Heart left ventricle (tissue), 16 donors: ENCODE results near the gene CBLB. TPM values are rescaled to one million over a fixed set of nuclear protein-coding genes. Genes with fewer than 3 reads are reported as not detected.
"Not testable (repeated sequence)": the region's sequence is repeated elsewhere in the genome, so short reads cannot be mapped to it uniquely, and the experiment has no call there.

Source experiments
- ATAC-seq, 4 donors: fragments of 200-7000 bp; cut with Tn5 transposase; one replicate each; pipeline ENCODE4 v1.9.1; 2020 to 2022; ENCODE audit warnings: moderate library complexity in 4 of 4, mild to moderate bottlenecking in 3 of 4, moderate number of reproducible peaks in 1 of 4
- DNase-seq, 5 donors: peaks; one replicate each; pipeline ENCODE4 v3.0.0-alpha.2; 2020
- H3K27ac ChIP-seq, 12 donors: fragments of 200-600 bp; sonication (generic) in 4 of 12; one replicate each; pipeline versions ENCODE4 v1.5.0 to v1.8.0; 2016 to 2022; ENCODE audit warnings: mild to moderate bottlenecking in 2 of 12
- H3K27me3 ChIP-seq, 9 donors: fragments of 200-600 bp; sonication (generic) in 2 of 9; one replicate each; pipeline versions ENCODE4 v1.5.1 to v1.8.0; 2016 to 2022; ENCODE audit warnings: mild to moderate bottlenecking in 3 of 9
- H3K36me3 ChIP-seq, 9 donors: fragments of 200-600 bp; sonication (generic) in 2 of 9; one replicate each; pipeline versions ENCODE4 v1.5.0 to v1.8.0; 2018 to 2022; ENCODE audit warnings: mild to moderate bottlenecking in 2 of 9
- H3K4me1 ChIP-seq, 12 donors: fragments of 200-600 bp; sonication (generic) in 4 of 12; one replicate each; pipeline versions ENCODE4 v1.5.0 to v1.8.0; 2016 to 2022; ENCODE audit warnings: mild to moderate bottlenecking in 3 of 12
- H3K4me3 ChIP-seq, 12 donors: fragments of 200-600 bp; sonication (generic) in 4 of 12; one replicate each; pipeline versions ENCODE4 v1.5.0 to v1.8.0; 2017 to 2022; ENCODE audit warnings: mild to moderate bottlenecking in 9 of 12, moderate library complexity in 4 of 12
- H3K9me3 ChIP-seq, 12 donors: fragments of 200-600 bp; sonication (generic) in 4 of 12; one replicate each; pipeline versions ENCODE4 v1.5.0 to v1.8.0; 2016 to 2022; ENCODE audit warnings: mild to moderate bottlenecking in 1 of 12
- POLR2A ChIP-seq, 2 donors: fragments of 450-650 bp; IDR thresholded peaks; one replicate each; pipeline ENCODE4 v1.6.1; 2017; ENCODE audit warnings: antibody characterized with exemption in 2 of 2, mild to moderate bottlenecking in 2 of 2, moderate library complexity in 2 of 2
- WGBS, 4 donors: extraction: QIAGEN DNeasy Blood & Tissue Kit in 2 of 4; methylation state at CpG; one replicate each; pipeline versions ENCODE4 v1.1.5 to v1.1.7; 2013 to 2018; 5-methylcytosine and 5-hydroxymethylcytosine counted together
- intact Hi-C, 10 donors: fragments of 100-400 bp; cut with DNase I; formaldehyde crosslinking; loops; one replicate each; pipeline versions ENCODE4 v1.11.1 to v1.14.2; 2022
- polyA plus RNA-seq, 2 donors: library from polyadenylated mRNA; stranded (reverse); fragments of 200-250 nt; gene quantifications; one replicate each; pipeline ENCODE4 v1.2.3, GENCODE V29; 2013
- total RNA-seq, 9 donors: library from RNA; depleted of rRNA in 2 of 9; stranded (reverse); fragments of >200 nt in 2 of 9; fragmentation: NEBNext Ultra II Directional in 3 of 9; extraction: Animal tissue kit (Norgen Biotek cat#: 25700) in 3 of 9; gene quantifications; one replicate each; pipeline versions ENCODE4 v1.1.0 to v1.2.4, GENCODE V29; 2016 to 2023
- TF ChIP-seq, protein P1 (sequence below), 12 donors: fragments of 200-600 bp; sonication (generic) in 4 of 12; IDR thresholded peaks; one replicate each; pipeline versions ENCODE4 v1.5.0 to v1.8.0; 2018 to 2022; ENCODE audit warnings: antibody characterized with exemption in 12 of 12, mild to moderate bottlenecking in 5 of 12
- donor health status: ischemic (EF 13 %, LVEDD 7.1; RV severe dilation, severe dysfunction).
- donor health status: healthy with polysubstance abuse.
- donor health status: DM: no; HTN: yes; CAD: no.
- donor health status: DM: no; HTN: no; CAD: no.
- donor health status: ischemic (EF 25% LVEDD 6.9; RV normal size, moderate dysfunction).
- donor health status: ischemic (EF 25% LVEDD 5.7; RV mildly dilated, moderate dysfunction).
- donor health status: healthy.
- donor health status: DM: yes; HTN: yes; CAD: no.
- donor health status: ischemic (EF 35%, LVEDD 5.7; RV mildly dilated, moderate dysfunction).
- donor health status: nonischemic (EF 11% LVEDD 7.7; RV severe dilation, severe dysfunction).
- donor health status: DM: yes; HTN: yes; CAD: no.
- donor health status: PGD.
- donor health status: ischemic (EF 29% LVEDD 5.4; RV normal size, mild dysfunction).
- donor health status: nonischemic (EF 23%, LVEDD 6.1; RV moderate dilation, normal function).

CBLB gene
- total and polyA plus RNA-seq, 11 donors: 18.6 to 74.4 (median 42.3) TPM

DNA sequence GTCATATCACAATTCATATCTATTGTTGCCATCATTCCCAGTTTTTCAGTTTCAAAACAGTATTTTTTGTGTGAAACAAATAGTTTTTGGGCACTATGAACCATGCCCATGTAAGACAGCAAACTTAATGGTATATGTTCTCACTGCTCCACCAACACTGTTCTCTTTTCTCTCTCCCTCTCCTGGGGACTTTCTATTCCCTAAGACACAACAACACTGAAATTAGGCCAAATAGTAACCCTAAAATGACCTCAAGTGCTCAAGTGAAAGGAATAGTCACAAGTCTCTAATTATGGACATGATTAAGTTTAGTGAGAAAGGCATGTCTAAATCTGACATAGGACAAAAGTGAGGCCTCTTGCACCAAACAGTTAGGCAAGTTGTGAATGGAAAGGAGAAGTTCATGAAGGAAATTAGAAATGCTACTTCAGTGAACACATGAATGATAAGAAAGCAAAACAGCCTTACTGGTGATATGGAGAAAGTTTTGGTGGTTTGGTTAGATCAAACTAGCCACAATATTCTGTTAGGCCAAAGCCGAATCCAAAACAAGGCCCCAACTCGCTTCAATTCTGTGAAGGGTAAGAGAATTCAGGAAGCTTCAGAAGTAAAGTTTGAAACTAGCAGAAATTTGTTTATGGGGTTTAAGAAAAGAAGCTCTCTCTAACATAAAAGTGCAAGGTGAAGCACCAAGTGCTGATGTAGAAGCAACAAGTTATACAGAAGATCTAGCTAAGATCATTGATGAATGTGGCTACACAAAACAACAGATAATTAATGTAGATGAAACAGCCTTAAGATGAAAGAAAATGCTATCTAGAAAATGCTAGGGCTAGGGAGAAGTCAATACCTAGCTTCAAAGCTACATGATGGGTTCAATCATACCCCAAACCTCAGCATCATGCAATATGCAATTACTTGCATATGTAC, 104.2 kb downstream of the CBLB start:
- no peak overlapping the region for H3K4me3 ChIP-seq
- 91 to 97% (median 93%) methylated on average over 2 of the region's 2 CpGs for WGBS, 4 donors
- no peaks in the 10 kb centered on the region for H3K27me3 ChIP-seq
- ATAC-seq: peak in 1 of 4 donors; percentile 21
- H3K36me3 ChIP-seq: peaks cover 0 to 14% (median 9%) of the 10 kb centered on the region in 9 donors
- H3K4me1 ChIP-seq: peaks cover 0 to 42% (median 21%) of the 10 kb centered on the region in 12 donors
- TF ChIP-seq POLR2A (IDR thresholded peaks at IDR 0.05): no peak
- TF ChIP-seq, protein P1, sequence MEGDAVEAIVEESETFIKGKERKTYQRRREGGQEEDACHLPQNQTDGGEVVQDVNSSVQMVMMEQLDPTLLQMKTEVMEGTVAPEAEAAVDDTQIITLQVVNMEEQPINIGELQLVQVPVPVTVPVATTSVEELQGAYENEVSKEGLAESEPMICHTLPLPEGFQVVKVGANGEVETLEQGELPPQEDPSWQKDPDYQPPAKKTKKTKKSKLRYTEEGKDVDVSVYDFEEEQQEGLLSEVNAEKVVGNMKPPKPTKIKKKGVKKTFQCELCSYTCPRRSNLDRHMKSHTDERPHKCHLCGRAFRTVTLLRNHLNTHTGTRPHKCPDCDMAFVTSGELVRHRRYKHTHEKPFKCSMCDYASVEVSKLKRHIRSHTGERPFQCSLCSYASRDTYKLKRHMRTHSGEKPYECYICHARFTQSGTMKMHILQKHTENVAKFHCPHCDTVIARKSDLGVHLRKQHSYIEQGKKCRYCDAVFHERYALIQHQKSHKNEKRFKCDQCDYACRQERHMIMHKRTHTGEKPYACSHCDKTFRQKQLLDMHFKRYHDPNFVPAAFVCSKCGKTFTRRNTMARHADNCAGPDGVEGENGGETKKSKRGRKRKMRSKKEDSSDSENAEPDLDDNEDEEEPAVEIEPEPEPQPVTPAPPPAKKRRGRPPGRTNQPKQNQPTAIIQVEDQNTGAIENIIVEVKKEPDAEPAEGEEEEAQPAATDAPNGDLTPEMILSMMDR (IDR thresholded peaks at IDR 0.05): no peak
- H3K9me3 ChIP-seq: peaks cover 0 to 12% (median 6%) of the 10 kb centered on the region in 12 donors
- no peak for DNase-seq
- intact Hi-C loops: no loop called here
- peak overlapping the region in 1 of 12 donors; percentile 39 for H3K27ac ChIP-seq

DNA sequence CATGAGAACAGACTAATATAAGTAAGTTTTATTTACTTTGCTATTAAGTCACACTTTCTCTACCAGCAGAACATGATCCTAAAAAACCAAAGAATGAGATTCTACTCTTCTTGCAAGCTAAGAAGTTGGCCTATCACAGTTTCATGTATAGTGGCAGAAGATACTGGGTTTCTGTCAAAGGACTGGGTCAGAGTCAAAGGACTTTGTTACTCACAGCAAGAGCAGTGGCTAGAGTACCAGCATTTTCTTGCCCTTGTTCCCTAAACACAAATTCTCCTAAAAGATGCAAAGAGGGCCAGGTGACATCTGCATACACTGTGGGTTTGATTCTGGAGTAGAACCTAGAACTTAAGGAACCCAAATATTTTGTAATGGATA, 105.2 kb downstream of the CBLB start:
- H3K4me1 ChIP-seq: peaks cover 2 to 42% (median 21%) of the 10 kb centered on the region in 12 donors
- DNase-seq: no peak
- no peak for ATAC-seq
- TF ChIP-seq, protein P1 (IDR thresholded peaks at IDR 0.05): no peak
- no peak for TF ChIP-seq POLR2A (IDR thresholded peaks at IDR 0.05)
- peaks cover 0 to 20% (median 7%) of the 10 kb centered on the region in 12 donors for H3K9me3 ChIP-seq
- peaks cover 0 to 24% (median 9%) of the 10 kb centered on the region in 9 donors for H3K36me3 ChIP-seq
- no peak overlapping the region for H3K4me3 ChIP-seq
- intact Hi-C loops: no loop called here
- no peaks in the 10 kb centered on the region for H3K27me3 ChIP-seq
- H3K27ac ChIP-seq: peak overlapping the region in 1 of 12 donors; percentile 15

DNA sequence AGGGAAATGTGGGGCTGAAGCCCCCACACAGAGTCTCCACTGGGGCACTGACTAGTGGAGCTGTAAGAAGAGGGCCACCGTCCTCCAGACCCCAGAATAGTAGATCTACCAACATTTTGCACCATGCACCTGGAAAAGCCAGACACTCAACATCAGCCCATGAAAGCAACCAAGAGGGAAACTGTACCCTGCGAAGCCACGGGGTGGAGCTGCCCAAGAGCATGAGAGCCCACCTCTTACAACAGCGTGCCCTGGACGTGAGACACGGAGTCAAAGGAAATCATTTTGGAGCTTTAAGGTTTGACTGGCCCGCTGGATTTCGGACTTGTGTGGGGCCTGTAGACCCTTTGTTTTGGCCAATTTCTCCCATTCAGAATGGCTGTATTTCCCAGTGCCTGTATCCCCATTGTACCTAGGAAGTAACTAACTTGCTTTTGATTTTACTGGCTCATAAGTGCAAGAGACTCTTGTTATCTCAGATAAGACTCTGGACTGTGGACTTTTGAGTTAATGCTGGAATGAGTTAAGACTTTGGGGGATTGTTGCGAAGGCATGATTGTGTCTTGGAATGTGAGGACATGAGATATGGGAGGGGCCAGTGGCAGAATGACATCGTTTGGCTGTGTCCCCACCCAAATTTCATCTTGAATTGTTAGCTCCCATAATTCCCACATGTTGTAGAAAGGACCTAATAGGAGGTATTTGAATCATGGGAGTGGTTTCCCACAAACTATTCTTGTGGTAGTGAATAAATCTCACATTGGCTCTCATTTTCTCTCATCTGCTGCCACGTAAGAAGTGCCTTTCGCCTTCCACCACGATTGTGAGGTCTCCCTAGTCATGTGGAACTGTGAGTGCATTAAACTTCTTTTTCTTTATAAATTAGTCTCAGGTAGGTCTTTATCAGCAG, 105.8 kb downstream of the CBLB start:
- H3K9me3 ChIP-seq: peaks cover 0 to 22% (median 7%) of the 10 kb centered on the region in 12 donors
- H3K4me1 ChIP-seq: peaks cover 4 to 40% (median 21%) of the 10 kb centered on the region in 12 donors
- 92 to 97% (median 95%) methylated on average over 13 of the region's 13 CpGs for WGBS, 4 donors
- peaks cover 0 to 30% (median 11%) of the 10 kb centered on the region in 9 donors for H3K36me3 ChIP-seq
- H3K4me3 ChIP-seq: no peak overlapping the region
- intact Hi-C loops: no loop called here
- TF ChIP-seq, protein P1 (IDR thresholded peaks at IDR 0.05): no peak
- TF ChIP-seq POLR2A (IDR thresholded peaks at IDR 0.05): no peak
- no peaks in the 10 kb centered on the region for H3K27me3 ChIP-seq
- peak overlapping the region in 1 of 12 donors; percentile 15 for H3K27ac ChIP-seq
- no peak for ATAC-seq
- DNase-seq: no peak

DNA sequence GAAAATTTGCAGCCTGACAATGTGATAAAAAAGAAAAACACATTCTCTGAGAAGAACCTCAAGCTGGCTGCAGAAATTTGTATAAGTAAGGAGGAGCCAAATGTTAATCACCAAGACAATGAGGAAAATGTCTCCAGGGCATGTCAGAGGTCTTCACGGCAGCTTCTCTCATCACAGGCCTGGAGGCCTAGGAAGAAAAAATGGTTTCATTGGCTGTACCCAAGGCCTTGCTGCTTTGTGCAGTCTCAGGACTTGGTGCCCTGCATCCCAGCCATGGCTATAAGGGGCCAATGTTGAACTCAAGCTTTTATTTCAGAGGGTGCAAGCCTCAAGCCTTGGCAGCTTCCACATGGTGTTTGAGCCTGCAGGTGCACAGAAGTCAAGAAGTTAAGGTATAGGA, 106.6 kb downstream of the CBLB start:
- WGBS, 4 donors: 88 to 97% (median 92%) methylated on average over 1 of the region's 1 CpG

More for the DNA sequence above, 106.6 kb downstream of the CBLB start:
- intact Hi-C loops, DNase-seq, H3K27me3 ChIP-seq, ATAC-seq, H3K27ac ChIP-seq, H3K4me3 ChIP-seq: not testable (repeated sequence)
- Histone ChIP-seq H3K36me3 (peaks cover 0 to 30% (median 11%) of the 10 kb centered on the region in 9 donors), H3K4me1 (peaks cover 4 to 32% (median 14%) of the 10 kb centered on the region in 12 donors), H3K9me3 (peaks cover 0 to 22% (median 7%) of the 10 kb centered on the region in 12 donors)
